ENCODE measurements around the gene PDPR.
"Not testable (repeated sequence)": the region's sequence is repeated elsewhere in the genome, so short reads cannot be mapped to it uniquely, and the experiment has no call there.

Gene PDPR

GRCh38 chr16:70151941-70152509 lies 37.9 kb downstream of the PDPR start:
- TF ChIP-seq CTCF (IDR thresholded peaks at IDR 0.05; ENCODE audit: low read depth, low read length, missing control alignments), result no peak
- in situ Hi-C loops (cut with HindIII; ENCODE audit: low sequenced_read_pairs), result no loop called here
- H3K4me3 ChIP-seq (ENCODE audit: low read depth, low read length), result no peak overlapping the region
- DNase-seq (ENCODE audit: low read depth), result no peak

GRCh38 chr16:70152578-70153302 lies 38.6 kb downstream of the PDPR start:
- DNase-seq (ENCODE audit: low read depth), result no peak
- no peak overlapping the region for H3K4me3 ChIP-seq (ENCODE audit: low read depth, low read length)
- TF ChIP-seq CTCF (IDR thresholded peaks at IDR 0.05; ENCODE audit: low read depth, low read length, missing control alignments), result no peak
- in situ Hi-C loops (cut with HindIII; ENCODE audit: low sequenced_read_pairs), result no loop called here

- in situ Hi-C loops (cut with HindIII; ENCODE audit: low sequenced_read_pairs); DNase-seq (ENCODE audit: low read depth); H3K4me3 ChIP-seq (ENCODE audit: low read depth, low read length): not testable (repeated sequence)
Measured at GRCh38 chr16:70154736-70155135, 40.6 kb downstream of the PDPR start.

- in situ Hi-C loops (cut with HindIII; ENCODE audit: low sequenced_read_pairs), result no loop called here
- no peak for DNase-seq (ENCODE audit: low read depth)
- no peak for TF ChIP-seq CTCF (IDR thresholded peaks at IDR 0.05; ENCODE audit: low read depth, low read length, missing control alignments)
- no peak overlapping the region for H3K4me3 ChIP-seq (ENCODE audit: low read depth, low read length)
Measured at GRCh38 chr16:70156207-70156978, 42.3 kb downstream of the PDPR start.

GRCh38 chr16:70157105-70157476 lies 43.0 kb downstream of the PDPR start:
- no peak overlapping the region for H3K4me3 ChIP-seq (ENCODE audit: low read depth, low read length)
- no peak for TF ChIP-seq CTCF (IDR thresholded peaks at IDR 0.05; ENCODE audit: low read depth, low read length, missing control alignments)
- in situ Hi-C loops (cut with HindIII; ENCODE audit: low sequenced_read_pairs), result no loop called here
- no peak for DNase-seq (ENCODE audit: low read depth)

GRCh38 chr16:70157477-70158260 lies 43.5 kb downstream of the PDPR start:
- TF ChIP-seq CTCF (IDR thresholded peaks at IDR 0.05; ENCODE audit: low read depth, low read length, missing control alignments), result no peak
- DNase-seq (ENCODE audit: low read depth), result no peak
- in situ Hi-C loops (cut with HindIII; ENCODE audit: low sequenced_read_pairs), result no loop called here
- no peak overlapping the region for H3K4me3 ChIP-seq (ENCODE audit: low read depth, low read length)
